Esophagus squamous epithelium (tissue), 4 donors: ENCODE measurements around the gene C18orf63.

Experiments used
- POLR2A ChIP-seq, 4 donors: fragments of 450-650 bp; IDR thresholded peaks; one replicate each; pipeline ENCODE4 v1.6.1; 2017; ENCODE audit warnings: antibody characterized with exemption in 4 of 4, mild to moderate bottlenecking in 4 of 4, moderate library complexity in 3 of 4
- TF ChIP-seq, protein P1 (sequence below), 6 experiments: fragments of 450-650 bp in 4 of 6; fragments of 200-600 bp in 2 of 6; sonication (generic) in 2 of 6; IDR thresholded peaks; one replicate each; pipeline ENCODE4 v1.5.1; 2016 to 2019; ENCODE audit warnings: antibody characterized with exemption in 6 of 6, mild to moderate bottlenecking in 4 of 6, moderate library complexity in 4 of 6

GRCh38 chr18:74314759-74315463 lies 728 bp upstream of the C18orf63 start:
- no peak for TF ChIP-seq POLR2A (IDR thresholded peaks at IDR 0.05)
- TF ChIP-seq, protein P1, sequence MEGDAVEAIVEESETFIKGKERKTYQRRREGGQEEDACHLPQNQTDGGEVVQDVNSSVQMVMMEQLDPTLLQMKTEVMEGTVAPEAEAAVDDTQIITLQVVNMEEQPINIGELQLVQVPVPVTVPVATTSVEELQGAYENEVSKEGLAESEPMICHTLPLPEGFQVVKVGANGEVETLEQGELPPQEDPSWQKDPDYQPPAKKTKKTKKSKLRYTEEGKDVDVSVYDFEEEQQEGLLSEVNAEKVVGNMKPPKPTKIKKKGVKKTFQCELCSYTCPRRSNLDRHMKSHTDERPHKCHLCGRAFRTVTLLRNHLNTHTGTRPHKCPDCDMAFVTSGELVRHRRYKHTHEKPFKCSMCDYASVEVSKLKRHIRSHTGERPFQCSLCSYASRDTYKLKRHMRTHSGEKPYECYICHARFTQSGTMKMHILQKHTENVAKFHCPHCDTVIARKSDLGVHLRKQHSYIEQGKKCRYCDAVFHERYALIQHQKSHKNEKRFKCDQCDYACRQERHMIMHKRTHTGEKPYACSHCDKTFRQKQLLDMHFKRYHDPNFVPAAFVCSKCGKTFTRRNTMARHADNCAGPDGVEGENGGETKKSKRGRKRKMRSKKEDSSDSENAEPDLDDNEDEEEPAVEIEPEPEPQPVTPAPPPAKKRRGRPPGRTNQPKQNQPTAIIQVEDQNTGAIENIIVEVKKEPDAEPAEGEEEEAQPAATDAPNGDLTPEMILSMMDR (IDR thresholded peaks at IDR 0.05) = no peak
